Measurements from ENCODE around the gene FAM120A.

- TF ChIP-seq CTCF (IDR thresholded peaks at IDR 0.05) (no peak), POLR2A (IDR thresholded peaks at IDR 0.05) (no peak), EP300 (IDR thresholded peaks at IDR 0.05) (no peak)
Measured at GRCh38 chr9:93574900-93575795, 123.7 kb downstream of the FAM120A start.

All from upper lobe of left lung (tissue), 4 donors.